OCI-LY3 (cell line): Measurements from ENCODE around the gene MS4A18.
"Not testable (repeated sequence)": the region's sequence is repeated elsewhere in the genome, so short reads cannot be mapped to it uniquely, and the experiment has no call there.

Experiments used
- H2AFZ ChIP-seq: fragments of 200-600, 300-600 bp; shearing (Covaris generic); 2 replicates; pipeline ENCODE4 v1.6.0; 2014; ENCODE audit warnings: antibody characterized with exemption, low read depth, low read length
- H3K27ac ChIP-seq: fragments of 200-600, 300-600 bp; sonication (generic); 2 replicates; pipeline ENCODE4 v1.5.1; 2014; ENCODE audit warnings: mild to moderate bottlenecking, low read length, moderate library complexity, mixed read lengths
- H3K27me3 ChIP-seq: fragments of 200-600, 300-600 bp; sonication (generic); 2 replicates; pipeline ENCODE4 v1.6.1; 2014; ENCODE audit warnings: low read depth, low read length, mixed read lengths
- H3K36me3 ChIP-seq: fragments of 200-600, 300-600 bp; sonication (generic); replicated peaks from 2 replicates; pipeline ENCODE3; 2014; ENCODE audit warnings: low read depth, low read length, mixed read lengths
- H3K4me1 ChIP-seq: fragments of 300-600, 200-600 bp; sonication (generic); 2 replicates; pipeline ENCODE4 v1.6.1; 2014; ENCODE audit warnings: low read length, mixed read lengths
- H3K4me2 ChIP-seq: fragments of 200-600, 300-600 bp; sonication (generic); 2 replicates; pipeline ENCODE4 v1.6.1; 2014; ENCODE audit warnings: low read length, mixed read lengths
- H3K4me3 ChIP-seq: fragments of 300-600, 200-600 bp; sonication (generic); 2 replicates; pipeline ENCODE4 v1.5.1; 2014; ENCODE audit warnings: antibody characterized with exemption, mild to moderate bottlenecking, low read length, moderate library complexity
- H3K79me2 ChIP-seq: fragments of 300-600, 200-600 bp; shearing (Covaris generic); 2 replicates; pipeline ENCODE4 v1.6.1; 2014; ENCODE audit warnings: mild to moderate bottlenecking, low read length, mixed read lengths
- H3K9ac ChIP-seq: fragments of 300-600, 200-600 bp; shearing (Covaris generic); 2 replicates; pipeline ENCODE4 v1.6.0; 2014; ENCODE audit warnings: mild to moderate bottlenecking, low read length, moderate library complexity
- H3K9me3 ChIP-seq: fragments of 200-600, 300-600 bp; shearing (Covaris generic); 2 replicates; pipeline ENCODE4 v1.6.1; 2014; ENCODE audit warnings: low read length, mixed read lengths; ENCODE audit not compliant: insufficient read depth
- H4K20me1 ChIP-seq: fragments of 200-600, 300-600 bp; sonication (generic); 2 replicates; pipeline ENCODE4 v1.6.1; 2016; ENCODE audit warnings: low read length, mixed read lengths; ENCODE audit not compliant: insufficient read depth
- CTCF ChIP-seq: fragments of 200-600, 300-600 bp; sonication (generic); IDR thresholded peaks from 2 replicates; pipeline ENCODE4 v1.5.1; 2014; ENCODE audit warnings: antibody characterized with exemption, low read length, low read depth
- EZH2phosphoT487 ChIP-seq: fragments of 200-600 bp; shearing (Covaris generic); IDR thresholded peaks from 2 replicates; pipeline ENCODE4 v1.6.1; 2018; ENCODE audit warnings: antibody characterized with exemption, mixed run types, low read depth

MS4A18 gene

DNA sequence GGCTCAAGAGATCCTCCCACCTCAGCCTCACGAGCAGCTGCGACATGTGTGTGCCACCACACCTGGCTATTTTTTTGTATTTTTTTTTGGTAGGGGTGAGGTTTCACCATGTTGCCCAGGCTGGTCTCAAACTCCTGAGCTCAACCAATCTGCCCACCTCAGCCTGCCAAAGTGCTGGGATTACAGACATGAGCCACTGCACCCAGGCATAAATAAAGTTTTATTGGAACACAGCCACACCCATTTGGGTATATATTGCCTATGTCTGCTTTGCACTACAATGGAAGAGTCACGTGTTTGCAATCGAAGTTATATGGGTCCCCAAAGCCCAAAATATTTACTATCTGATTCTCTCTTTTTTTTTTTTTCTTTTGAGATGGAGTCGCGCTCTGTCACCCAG is 30.4 kb downstream of the MS4A18 start:
- H3K4me1 ChIP-seq, result peaks cover 27% of the 10 kb centered on the region
- no peak overlapping the region for H3K27ac ChIP-seq
- H3K4me3 ChIP-seq, result no peak overlapping the region
- no peaks in the 10 kb centered on the region for H3K79me2 ChIP-seq
- no peak overlapping the region for H3K4me2 ChIP-seq
- H4K20me1 ChIP-seq, result no peaks in the 10 kb centered on the region
- no peaks in the 10 kb centered on the region for H3K36me3 ChIP-seq
- H3K27me3 ChIP-seq, result peaks cover 34% of the 10 kb centered on the region; the same call in 1 of the 2 replicates
- no peak overlapping the region for H2AFZ ChIP-seq
- TF ChIP-seq CTCF, result no peak
- TF ChIP-seq EZH2phosphoT487, result no peak
- H3K9ac ChIP-seq, result no peak overlapping the region
- no peaks in the 10 kb centered on the region for H3K9me3 ChIP-seq

- Histone ChIP-seq H3K27ac (no peak within 1 kb of the TSS), H3K4me1 (peaks cover 42% of the 10 kb centered on the region), H3K9me3 (no peaks in the 10 kb centered on the region), H3K79me2 (no peaks in the 10 kb centered on the region), H3K27me3 (peaks cover 22% of the 10 kb centered on the region; the same call in 1 of the 2 replicates), H3K4me3 (peak within 1 kb of the TSS; percentile 64), H3K4me2 (peak within 1 kb of the TSS; percentile 72), H4K20me1 (no peaks in the 10 kb centered on the region), H3K9ac (peak within 1 kb of the TSS; percentile 38; the same call in 1 of the 2 replicates), H2AFZ (peak within 1 kb of the TSS; percentile 80), H3K36me3 (no peaks in the 10 kb centered on the region)
- peak; percentile 64 for TF ChIP-seq CTCF
- no peak for TF ChIP-seq EZH2phosphoT487
These were observed 31.9 kb downstream of the MS4A18 start, which contains the start of gene MS4A15 for GRCh38 chr11:60756307-60757032. MS4A15 (plus strand) TSS chr11:60756867; CDS start chr11:60763734, 6,867 bp downstream.

GRCh38 chr11:60757231-60757800 is 32.8 kb downstream of the MS4A18 start:
- Histone ChIP-seq H3K27me3 (peaks cover 17% of the 10 kb centered on the region; the same call in 1 of the 2 replicates), H3K79me2 (no peaks in the 10 kb centered on the region), H3K9ac (peak overlapping the region; percentile 38; the same call in 1 of the 2 replicates), H3K27ac (no peak overlapping the region), H3K4me3 (peak overlapping the region; percentile 64), H3K4me1 (peaks cover 51% of the 10 kb centered on the region), H2AFZ (peak overlapping the region; percentile 80), H4K20me1 (no peaks in the 10 kb centered on the region), H3K4me2 (peak overlapping the region; percentile 72), H3K9me3 (no peaks in the 10 kb centered on the region), H3K36me3 (no peaks in the 10 kb centered on the region)
- TF ChIP-seq CTCF, result no peak
- TF ChIP-seq EZH2phosphoT487, result no peak

DNA sequence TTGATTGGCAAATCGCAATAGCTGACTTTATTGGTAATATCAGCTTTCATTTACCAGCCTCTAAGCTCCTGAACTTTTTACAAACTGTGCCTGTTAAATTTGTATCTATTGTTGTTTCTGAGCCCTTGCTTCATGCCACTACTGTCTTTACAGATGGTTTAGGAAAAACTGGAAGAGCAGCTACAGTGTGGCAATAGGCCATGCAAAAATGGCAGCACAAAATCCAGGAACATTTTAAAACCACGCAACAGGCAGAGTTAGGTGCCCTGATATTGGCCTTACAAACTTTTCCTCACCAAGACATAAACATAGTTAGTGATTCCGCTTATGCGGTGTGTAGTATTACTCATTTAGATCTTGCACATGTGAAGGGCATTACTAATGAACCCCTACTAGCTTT is 34.2 kb downstream of the MS4A18 start:
- H4K20me1 ChIP-seq, H3K27me3 ChIP-seq, H3K36me3 ChIP-seq, H3K9ac ChIP-seq, H3K27ac ChIP-seq, H3K79me2 ChIP-seq, H2AFZ ChIP-seq, H3K9me3 ChIP-seq: not testable (repeated sequence)
- 0 out of 2 replicates have a peak overlapping the region, but pooled peaks have one; percentile 1 for H3K4me3 ChIP-seq
- peaks cover 64% of the 10 kb centered on the region for H3K4me1 ChIP-seq
- peak overlapping the region; percentile 33 for H3K4me2 ChIP-seq

DNA sequence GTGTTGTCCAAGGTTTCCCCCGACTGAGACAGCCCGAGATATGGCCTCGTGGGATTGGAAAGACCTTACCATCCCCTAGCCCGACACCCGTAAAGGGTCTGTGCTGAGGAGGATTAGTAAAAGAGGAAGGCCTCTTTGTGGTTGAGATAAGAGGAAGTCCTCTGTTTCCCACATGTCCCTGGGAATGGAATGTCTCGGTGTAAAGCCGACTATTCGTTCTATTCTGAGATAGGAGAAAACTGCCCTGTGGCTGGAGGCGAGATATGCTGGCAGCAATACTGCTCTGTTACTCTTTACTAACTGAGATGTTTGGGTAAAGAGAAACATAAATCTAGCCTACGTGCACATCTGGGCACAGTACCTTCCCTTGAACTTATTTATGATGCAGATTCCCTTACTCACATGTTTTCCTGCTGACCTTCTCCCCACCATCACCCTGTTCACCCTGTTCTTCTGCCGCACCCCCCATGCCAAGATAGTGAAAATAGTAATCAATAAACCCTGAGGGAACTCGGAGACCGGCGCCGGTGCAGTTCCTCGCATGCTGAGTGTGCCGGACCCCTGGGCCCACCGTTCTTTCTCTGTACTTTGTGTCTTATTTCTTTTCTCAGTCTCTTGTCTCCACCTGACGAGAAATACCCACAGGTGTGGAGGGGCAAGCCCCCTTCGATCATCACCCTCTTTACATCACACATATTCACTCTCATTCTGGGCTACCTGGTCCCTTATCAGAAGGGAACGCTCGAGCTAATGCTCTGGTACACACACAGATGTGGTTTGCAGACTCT is 35.1 kb downstream of the MS4A18 start:
- not testable (repeated sequence) for H3K9ac ChIP-seq, H3K4me3 ChIP-seq, H3K36me3 ChIP-seq, H3K27ac ChIP-seq, H4K20me1 ChIP-seq, H3K9me3 ChIP-seq, H3K27me3 ChIP-seq, H2AFZ ChIP-seq, H3K79me2 ChIP-seq
- Histone ChIP-seq H3K4me2 (peak overlapping the region; percentile 33; the same call in 1 of the 2 replicates), H3K4me1 (peaks cover 74% of the 10 kb centered on the region)
